ENCODE measurements around the gene THSD4. TPM values are rescaled to one million over a fixed set of nuclear protein-coding genes. Genes with fewer than 3 reads are reported as not detected.

THSD4 gene
- total and polyA plus RNA-seq, 2 of the 8 experiments (the other 6 are each of a cell fraction or from before 2014, with no cell fraction given) = 2.5 to 6.2 TPM

DNA sequence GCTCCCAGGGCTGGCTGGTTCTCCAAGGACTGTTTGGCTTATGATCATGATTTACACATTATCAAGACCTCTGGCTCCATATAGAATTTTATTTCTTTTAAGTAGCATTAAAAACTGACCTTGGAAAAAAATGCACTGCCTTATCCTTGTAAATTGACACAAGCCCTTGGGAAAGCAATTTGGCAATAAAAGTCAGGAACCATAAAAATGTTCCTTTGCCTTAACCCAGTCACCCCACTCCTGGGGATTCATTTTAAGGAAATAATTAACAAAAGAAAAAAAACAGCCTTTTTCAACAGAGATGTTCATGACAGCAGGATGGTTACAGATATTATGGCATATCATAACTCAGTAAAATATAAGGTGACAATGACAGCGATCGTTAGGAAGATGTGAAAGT is 643.4 kb downstream of the THSD4 start:
- no peaks in the 10 kb centered on the region; a peak in 2 of 4 replicates for H3K9me3 ChIP-seq (ENCODE audit: insufficient read depth in 2 of 2, low read depth in 1 of 2, low read length in 1 of 2)
- TF ChIP-seq RXRA (IDR thresholded peaks at IDR 0.05; ENCODE audit: insufficient read depth, low read depth, low read length) = no peak
- no peak for TF ChIP-seq RFX5 (IDR thresholded peaks at IDR 0.05; ENCODE audit: borderline replicate concordance, low read depth, low read length)
- no peak for TF ChIP-seq RBBP5 (IDR thresholded peaks at IDR 0.05; ENCODE audit: borderline replicate concordance, low read depth, low read length)
- no peak for TF ChIP-seq EP300 (IDR thresholded peaks at IDR 0.05; ENCODE audit: borderline replicate concordance in 1 of 2, low read depth in 2 of 2, low read length in 2 of 2)
- no peak for TF ChIP-seq RNF2 (IDR thresholded peaks at IDR 0.05; ENCODE audit: borderline replicate concordance, low read depth, low read length, missing control alignments, poor library complexity, severe bottlenecking)
- no peak for TF ChIP-seq GTF2F1 (IDR thresholded peaks at IDR 0.05; ENCODE audit: borderline replicate concordance, low read depth, low read length)
- no peak for TF ChIP-seq POU5F1 (IDR thresholded peaks at IDR 0.05; ENCODE audit: low read depth, low read length)
- TF ChIP-seq CHD2 (IDR thresholded peaks at IDR 0.05; ENCODE audit: low read length) = no peak
- no peak for TF ChIP-seq TEAD4 (IDR thresholded peaks at IDR 0.05; ENCODE audit: low read depth, low read length)

More for the DNA sequence above, 643.4 kb downstream of the THSD4 start:
- POLR2A ChIA-PET (ENCODE audit: partially characterized antibody) = no interaction called here
- H2BK5ac ChIP-seq (ENCODE audit: low read depth, low read length) = no peak overlapping the region
- H4K91ac ChIP-seq (replicated peaks; ENCODE audit: insufficient read length, low read length) = no peak overlapping the region
- no peak overlapping the region for H2BK120ac ChIP-seq (replicated peaks; ENCODE audit: low read depth, low read length)
- WGBS, 2 experiments (ENCODE audit: extremely low coverage in 1 of 2, insufficient coverage in 1 of 2, insufficient read length in 1 of 2, insufficient replicate concordance in 2 of 2, low coverage in 1 of 2, low lambda C conversion rate in 2 of 2, missing lambda C conversion rate in 1 of 2) = 90% methylated on average over 2 of the region's 2 CpGs; no CpG with 5 or more reads in 1 of the 2 experiments
- no peak overlapping the region for H2AFZ ChIP-seq (ENCODE audit: low read length)
- no peak overlapping the region for H2AK5ac ChIP-seq (ENCODE audit: low read depth, low read length)
- no peaks in the 10 kb centered on the region for H3K79me1 ChIP-seq (ENCODE audit: low read depth, low read length)
- no peak overlapping the region for H3K56ac ChIP-seq (replicated peaks; ENCODE audit: insufficient read length, low read depth, low read length)
- no peak overlapping the region for H3K4me3 ChIP-seq (ENCODE audit: extremely low read depth in 1 of 4, insufficient read depth in 2 of 4, low read depth in 3 of 4, low read length in 4 of 4)
- H4K20me1 ChIP-seq (replicated peaks in 1 of 2; ENCODE audit: control insufficient read depth in 1 of 2, insufficient read depth in 2 of 2, low read length in 2 of 2) = no peaks in the 10 kb centered on the region
- H3K4me2 ChIP-seq (ENCODE audit: insufficient read depth in 1 of 2, low read depth in 2 of 2, low read length in 2 of 2) = no peak overlapping the region
- H4K8ac ChIP-seq (ENCODE audit: extremely low read depth, insufficient read depth, low read length) = no peak overlapping the region
- H3K18ac ChIP-seq (ENCODE audit: extremely low read depth, low read length) = no peak overlapping the region
- H3K4ac ChIP-seq (replicated peaks; ENCODE audit: insufficient read length, low read depth, low read length) = no peak overlapping the region
- no peak overlapping the region for H2BK15ac ChIP-seq (ENCODE audit: low read length)
- H3K9ac ChIP-seq (replicated peaks in 1 of 4; ENCODE audit: extremely low read depth in 1 of 4, low read depth in 3 of 4, low read length in 3 of 4) = no peak overlapping the region
- H4K5ac ChIP-seq (ENCODE audit: insufficient read length, low read depth, low read length) = no peak overlapping the region
- no peak overlapping the region for H3K27ac ChIP-seq (ENCODE audit: low read depth, low read length)
- FAIRE-seq (no peak), DNase-seq (ENCODE audit: low read depth in 1 of 2, low spot score in 2 of 2) (no peak)
- no peak overlapping the region for H3K23ac ChIP-seq (ENCODE audit: insufficient read length)
- H2BK12ac ChIP-seq (ENCODE audit: low read depth, low read length) = no peak overlapping the region
- no peaks in the 10 kb centered on the region for H3K79me2 ChIP-seq (ENCODE audit: control insufficient read depth in 1 of 2, insufficient read depth in 2 of 2, low read length in 2 of 2)
- H3K27me3 ChIP-seq (replicated peaks in 1 of 4; ENCODE audit: control insufficient read depth in 3 of 4, extremely low read depth in 1 of 4, insufficient read depth in 3 of 4, low read length in 3 of 4) = no peaks in the 10 kb centered on the region
- no peak overlapping the region for H3K14ac ChIP-seq (ENCODE audit: insufficient read length)
- no peaks in the 10 kb centered on the region for H3K4me1 ChIP-seq (replicated peaks in 1 of 4; ENCODE audit: control insufficient read depth in 3 of 4, insufficient read depth in 4 of 4, low read length in 3 of 4)
- no peaks in the 10 kb centered on the region for H3K23me2 ChIP-seq (ENCODE audit: low read depth, low read length)
- H2BK20ac ChIP-seq (ENCODE audit: low read length) = no peak overlapping the region
- CTCF ChIA-PET (ENCODE audit: partially characterized antibody) = interaction anchor here (1.0 to 3.4 kb wide), 3 partner anchors 15 to 44 kb away, joined by 3 to 10 read pairs (median 3); no protein-coding TSS in a partner anchor
- H3K36me3 ChIP-seq (ENCODE audit: control insufficient read depth in 2 of 4, insufficient read depth in 4 of 4, low read length in 3 of 4) = no peaks in the 10 kb centered on the region

All from H1 (cell line).